ENCODE results near the gene OR10J1.

DNA sequence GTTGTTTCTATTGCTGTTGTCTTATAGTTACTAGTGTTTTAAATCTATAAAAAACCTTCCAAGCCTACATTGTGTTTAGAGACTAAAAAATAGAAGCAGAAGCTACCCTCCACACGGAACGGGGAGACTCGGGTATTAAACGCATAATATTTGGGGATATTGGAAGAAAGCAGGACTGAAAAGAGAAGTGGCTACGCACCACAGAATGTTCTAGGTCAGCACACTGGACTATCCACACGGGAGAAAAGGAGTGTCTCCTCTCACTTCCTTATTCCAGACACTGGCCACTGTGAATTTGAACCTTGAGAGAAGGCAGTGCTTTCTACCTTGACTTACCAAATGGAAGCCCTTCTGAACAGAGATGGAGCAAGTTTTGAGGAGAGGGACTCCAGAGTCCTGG lies 8.5 kb upstream of the OR10J1 start:
- no peak for TF ChIP-seq FOXK2 (IDR thresholded peaks at IDR 0.05)
- no peak for TF ChIP-seq SP1 (IDR thresholded peaks at IDR 0.05)
- TF ChIP-seq ELF4 (IDR thresholded peaks at IDR 0.05): no peak
- TF ChIP-seq TARDBP (IDR thresholded peaks at IDR 0.05): no peak

Data from HEK293T (cell line).